Ishikawa (cell line): ENCODE measurements around the gene OBSCN.

Experiments
- CEBPB ChIP-seq: IDR thresholded peaks from 2 replicates; pipeline ENCODE4 v1.6.1; 2012
- CREB1 ChIP-seq: IDR thresholded peaks from 2 replicates; pipeline ENCODE4 v1.6.1; 2012; ENCODE audit warnings: low read depth
- EGR1 ChIP-seq: IDR thresholded peaks from 2 replicates; pipeline ENCODE4 v1.6.1; 2012
- EP300 ChIP-seq: IDR thresholded peaks from 2 replicates; pipeline ENCODE4 v1.6.1; 2012; ENCODE audit warnings: borderline replicate concordance
- FOXM1 ChIP-seq: IDR thresholded peaks from 2 replicates; pipeline ENCODE4 v1.6.1; 2012; ENCODE audit warnings: low read depth, borderline replicate concordance
- NFIC ChIP-seq: IDR thresholded peaks from 2 replicates; pipeline ENCODE4 v1.6.1; 2012
- RAD21 ChIP-seq: IDR thresholded peaks from 2 replicates; pipeline ENCODE4 v1.6.1; 2012; ENCODE audit warnings: low read depth
- TAF1 ChIP-seq: IDR thresholded peaks from 2 replicates; pipeline ENCODE4 v1.6.1; 2012; ENCODE audit warnings: low read depth, mild to moderate bottlenecking
- TCF12 ChIP-seq: IDR thresholded peaks from 2 replicates; pipeline ENCODE4 v1.6.1; 2012; ENCODE audit warnings: low read depth
- TEAD4 ChIP-seq: IDR thresholded peaks from 2 replicates; pipeline ENCODE4 v1.6.1; 2012
- YY1 ChIP-seq: IDR thresholded peaks from 2 replicates; pipeline ENCODE4 v1.6.1; 2012; ENCODE audit warnings: low read depth
- ZBTB7A ChIP-seq: IDR thresholded peaks from 2 replicates; pipeline ENCODE4 v1.6.1; 2012; ENCODE audit warnings: low read depth
- TF ChIP-seq, protein P1 (sequence below): IDR thresholded peaks from 2 replicates; pipeline ENCODE4 v1.6.1; 2012; ENCODE audit warnings: low read depth, mild to moderate bottlenecking
- TF ChIP-seq, protein P2 (sequence below): IDR thresholded peaks from 2 replicates; pipeline ENCODE4 v1.6.1; 2012
- TF ChIP-seq, protein P3 (sequence below): IDR thresholded peaks from 2 replicates; pipeline ENCODE4 v1.6.1; 2012

The OBSCN gene

DNA sequence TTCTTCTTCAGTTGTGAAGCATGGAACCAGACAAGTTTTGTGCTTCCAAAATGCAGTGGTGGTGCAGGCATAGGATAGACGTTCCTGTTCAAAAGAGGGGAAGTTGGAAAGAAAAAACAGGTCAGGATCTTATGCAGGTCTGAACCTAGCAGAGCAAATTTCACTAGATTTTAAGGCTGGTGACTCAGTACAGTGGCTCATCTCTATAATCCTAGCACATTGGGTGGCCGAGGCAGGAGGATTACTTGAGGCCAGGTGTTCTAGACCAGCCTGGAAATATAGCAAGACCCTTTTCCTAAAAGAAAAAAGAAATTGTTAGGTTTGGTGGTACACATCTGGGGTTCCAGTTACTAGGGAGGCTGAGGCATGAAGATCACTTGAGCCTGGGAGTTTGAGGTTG is 88.1 kb downstream of the OBSCN start:
- TF ChIP-seq, protein P1, sequence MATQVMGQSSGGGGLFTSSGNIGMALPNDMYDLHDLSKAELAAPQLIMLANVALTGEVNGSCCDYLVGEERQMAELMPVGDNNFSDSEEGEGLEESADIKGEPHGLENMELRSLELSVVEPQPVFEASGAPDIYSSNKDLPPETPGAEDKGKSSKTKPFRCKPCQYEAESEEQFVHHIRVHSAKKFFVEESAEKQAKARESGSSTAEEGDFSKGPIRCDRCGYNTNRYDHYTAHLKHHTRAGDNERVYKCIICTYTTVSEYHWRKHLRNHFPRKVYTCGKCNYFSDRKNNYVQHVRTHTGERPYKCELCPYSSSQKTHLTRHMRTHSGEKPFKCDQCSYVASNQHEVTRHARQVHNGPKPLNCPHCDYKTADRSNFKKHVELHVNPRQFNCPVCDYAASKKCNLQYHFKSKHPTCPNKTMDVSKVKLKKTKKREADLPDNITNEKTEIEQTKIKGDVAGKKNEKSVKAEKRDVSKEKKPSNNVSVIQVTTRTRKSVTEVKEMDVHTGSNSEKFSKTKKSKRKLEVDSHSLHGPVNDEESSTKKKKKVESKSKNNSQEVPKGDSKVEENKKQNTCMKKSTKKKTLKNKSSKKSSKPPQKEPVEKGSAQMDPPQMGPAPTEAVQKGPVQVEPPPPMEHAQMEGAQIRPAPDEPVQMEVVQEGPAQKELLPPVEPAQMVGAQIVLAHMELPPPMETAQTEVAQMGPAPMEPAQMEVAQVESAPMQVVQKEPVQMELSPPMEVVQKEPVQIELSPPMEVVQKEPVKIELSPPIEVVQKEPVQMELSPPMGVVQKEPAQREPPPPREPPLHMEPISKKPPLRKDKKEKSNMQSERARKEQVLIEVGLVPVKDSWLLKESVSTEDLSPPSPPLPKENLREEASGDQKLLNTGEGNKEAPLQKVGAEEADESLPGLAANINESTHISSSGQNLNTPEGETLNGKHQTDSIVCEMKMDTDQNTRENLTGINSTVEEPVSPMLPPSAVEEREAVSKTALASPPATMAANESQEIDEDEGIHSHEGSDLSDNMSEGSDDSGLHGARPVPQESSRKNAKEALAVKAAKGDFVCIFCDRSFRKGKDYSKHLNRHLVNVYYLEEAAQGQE = no peak
- no peak for TF ChIP-seq CREB1
- TF ChIP-seq TEAD4 = no peak
- TF ChIP-seq EP300 = no peak
- no peak for TF ChIP-seq YY1
- no peak for TF ChIP-seq EGR1
- no peak for TF ChIP-seq FOXM1

DNA sequence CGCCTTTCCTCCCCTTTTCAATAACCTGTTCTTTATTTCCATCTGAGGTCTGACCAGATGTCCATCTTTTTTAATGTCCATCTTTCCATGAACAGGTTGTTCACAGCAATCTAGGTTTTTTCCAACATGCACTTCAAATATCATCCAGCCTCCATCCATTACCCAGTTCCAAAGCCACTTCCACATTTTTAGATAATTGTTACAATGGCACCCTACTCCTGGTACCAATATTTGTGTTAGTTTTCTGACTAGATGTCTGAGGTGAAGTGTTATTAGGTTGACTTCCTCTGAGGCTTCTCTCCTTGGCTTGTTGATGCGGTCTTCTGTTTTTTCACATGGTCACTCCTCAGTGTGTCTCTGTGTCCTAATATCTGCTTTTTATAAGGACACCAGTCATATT is 89.4 kb downstream of the OBSCN start:
- TF ChIP-seq, protein P2, sequence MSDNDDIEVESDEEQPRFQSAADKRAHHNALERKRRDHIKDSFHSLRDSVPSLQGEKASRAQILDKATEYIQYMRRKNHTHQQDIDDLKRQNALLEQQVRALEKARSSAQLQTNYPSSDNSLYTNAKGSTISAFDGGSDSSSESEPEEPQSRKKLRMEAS = no peak
- TF ChIP-seq TAF1 (no peak), NFIC (no peak), TCF12 (no peak), EGR1 (no peak), TEAD4 (no peak), FOXM1 (no peak), ZBTB7A (no peak), YY1 (no peak), CREB1 (no peak), EP300 (no peak), CEBPB (no peak)
- TF ChIP-seq, protein P1 = no peak
- TF ChIP-seq, protein P3, sequence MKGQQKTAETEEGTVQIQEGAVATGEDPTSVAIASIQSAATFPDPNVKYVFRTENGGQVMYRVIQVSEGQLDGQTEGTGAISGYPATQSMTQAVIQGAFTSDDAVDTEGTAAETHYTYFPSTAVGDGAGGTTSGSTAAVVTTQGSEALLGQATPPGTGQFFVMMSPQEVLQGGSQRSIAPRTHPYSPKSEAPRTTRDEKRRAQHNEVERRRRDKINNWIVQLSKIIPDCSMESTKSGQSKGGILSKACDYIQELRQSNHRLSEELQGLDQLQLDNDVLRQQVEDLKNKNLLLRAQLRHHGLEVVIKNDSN = no peak

DNA sequence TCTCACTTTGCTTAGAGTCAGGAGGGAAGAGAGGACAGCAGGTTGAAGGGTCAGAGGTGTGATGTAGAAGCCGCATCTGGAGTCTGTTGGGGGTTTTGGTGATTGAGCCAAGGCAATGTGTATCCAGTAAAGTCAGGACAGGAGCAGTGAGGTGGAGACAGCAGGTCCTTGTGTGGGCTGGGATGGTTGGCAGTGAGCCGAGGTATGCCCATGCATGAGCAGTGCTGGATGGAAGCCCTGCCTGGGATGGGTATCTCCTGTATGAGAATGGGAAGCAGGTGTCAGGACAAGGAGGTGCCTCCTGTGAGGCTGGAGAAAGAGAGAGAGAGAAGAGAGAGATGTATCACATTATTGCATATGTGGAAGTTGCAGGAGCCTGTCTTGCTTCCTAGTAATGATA is 90.0 kb downstream of the OBSCN start:
- TF ChIP-seq, protein P3 = no peak
- TF ChIP-seq EP300 (no peak), TEAD4 (no peak), TCF12 (no peak), TAF1 (no peak), EGR1 (no peak), RAD21 (no peak), ZBTB7A (no peak), NFIC (no peak), CREB1 (no peak), YY1 (no peak), FOXM1 (no peak), CEBPB (no peak)
- TF ChIP-seq, protein P1 = no peak
- TF ChIP-seq, protein P2 = no peak

DNA sequence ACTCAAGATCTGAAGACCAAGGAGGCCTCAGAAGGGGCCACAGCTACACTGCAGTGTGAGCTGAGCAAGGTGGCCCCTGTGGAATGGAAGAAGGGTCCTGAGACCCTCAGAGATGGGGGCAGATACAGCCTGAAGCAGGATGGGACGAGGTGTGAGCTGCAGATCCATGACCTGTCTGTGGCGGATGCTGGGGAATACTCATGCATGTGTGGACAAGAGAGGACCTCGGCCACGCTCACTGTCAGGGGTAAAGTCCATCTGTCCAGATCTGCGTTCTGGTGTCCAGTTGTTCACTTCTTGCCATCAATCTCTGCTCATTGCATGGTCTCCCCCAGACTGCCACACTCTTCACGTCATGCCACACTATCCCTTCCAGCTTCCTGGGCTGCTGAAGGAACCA is 90.6 kb downstream of the OBSCN start:
- TF ChIP-seq NFIC = no peak
- no peak for TF ChIP-seq CEBPB
- TF ChIP-seq TCF12 = no peak
- TF ChIP-seq, protein P1 = no peak
- TF ChIP-seq RAD21 = no peak
- no peak for TF ChIP-seq EGR1
- no peak for TF ChIP-seq YY1
- no peak for TF ChIP-seq TAF1
- TF ChIP-seq EP300 = no peak
- no peak for TF ChIP-seq TEAD4
- TF ChIP-seq, protein P2 = no peak
- no peak for TF ChIP-seq FOXM1
- TF ChIP-seq CREB1 = no peak
- no peak for TF ChIP-seq ZBTB7A
- TF ChIP-seq, protein P3 = no peak
